Measurements from ENCODE around the gene CDC42SE2. TPM values are rescaled to one million over a fixed set of nuclear protein-coding genes. Genes with fewer than 3 reads are reported as not detected.
A peak's percentile ranks its signal among the peaks of the same experiment; 100 is the strongest.

The CDC42SE2 gene
- total and polyA plus RNA-seq, 2 of the 4 experiments (the other 2 are of a cell fraction) = 12.5 to 19.4 TPM

- BruUV-seq (replicated peaks) = no TSS peak
Measured at GRCh38 chr5:131357739-131358561, 94.1 kb downstream of the CDC42SE2 start.

More at GRCh38 chr5:131357739-131358561, 94.1 kb downstream of the CDC42SE2 start:
- H2BK20ac ChIP-seq (ENCODE audit: low read depth, low read length) = no peak overlapping the region
- no peak overlapping the region for H2BK120ac ChIP-seq (ENCODE audit: low read depth, low read length)
- H2AFZ ChIP-seq (replicated peaks; ENCODE audit: low read length, poor library complexity) = no peak overlapping the region
- in situ Hi-C loops (cut with MboI; ENCODE audit: low sequenced_read_pairs) = no loop called here
- peaks cover 5% of the 10 kb centered on the region; the same call in 1 of the 2 replicates for H3K36me3 ChIP-seq (ENCODE audit: control insufficient read depth, insufficient read depth, low read length)
- no peak overlapping the region for H4K8ac ChIP-seq (ENCODE audit: low read depth in 2 of 2, low read length in 2 of 2)
- CTCF ChIA-PET = no interaction called here
- no peak overlapping the region for H3K4me3 ChIP-seq (ENCODE audit: insufficient read depth, low read depth, low read length)
- H3K9ac ChIP-seq (ENCODE audit: low read depth, low read length) = no peak overlapping the region
- POLR2A ChIA-PET (ENCODE audit: unreplicated experiment) = no interaction called here
- intact Hi-C loops (cut with micrococcal nuclease) = no loop called here
- dilution Hi-C loops (cut with HindIII; ENCODE audit: low sequenced_read_pairs, unreplicated experiment) = no loop called here
- no peaks in the 10 kb centered on the region for H4K20me1 ChIP-seq (ENCODE audit: insufficient read depth, low read length)
- DNase-seq (no peak), ATAC-seq (ENCODE audit: low read depth) (no peak)
- H3K18ac ChIP-seq (ENCODE audit: low read depth, low read length) = no peak overlapping the region
- H2BK5ac ChIP-seq (ENCODE audit: low read depth, low read length, poor library complexity, severe bottlenecking) = no peak overlapping the region
- no peak overlapping the region for H3K4ac ChIP-seq (ENCODE audit: low read depth, low read length)
- peaks cover 11% of the 10 kb centered on the region for H3K9me1 ChIP-seq (ENCODE audit: insufficient read depth, low read length)
- no peak overlapping the region for H4K91ac ChIP-seq (ENCODE audit: insufficient read depth, low read depth, low read length)
- H3K4me2 ChIP-seq (ENCODE audit: low read depth, low read length) = no peak overlapping the region
- no peak overlapping the region for H2BK15ac ChIP-seq (ENCODE audit: low read depth, low read length)
- peak overlapping the region; percentile 49; the same call in 1 of the 2 replicates for H2AK5ac ChIP-seq (ENCODE audit: low read depth, low read length)
- H3K23ac ChIP-seq (ENCODE audit: low read depth, low read length) = no peak overlapping the region
- peaks cover 30 to 53% of the 10 kb centered on the region in 2 experiments for H3K79me1 ChIP-seq (ENCODE audit: low read depth in 1 of 2, low read length in 2 of 2)
- peaks cover 9% of the 10 kb centered on the region for H3K4me1 ChIP-seq (ENCODE audit: control insufficient read depth, insufficient read depth, low read length)
- TF ChIP-seq MAFK (IDR thresholded peaks at IDR 0.05; ENCODE audit: low read depth, low read length) = no peak
- TF ChIP-seq CEBPB (IDR thresholded peaks at IDR 0.05; ENCODE audit: low read depth, low read length) = peak; percentile 55; the same call in 1 of the 2 replicates
- H3K27me3 ChIP-seq (ENCODE audit: control insufficient read depth, insufficient read depth, low read length) = no peaks in the 10 kb centered on the region
- no peak overlapping the region for H3K27ac ChIP-seq (ENCODE audit: insufficient read depth, low read length)
- 67% methylated on average over 1 of the region's 5 CpGs; no CpG with 5 or more reads in 1 of the 2 experiments for WGBS, 2 experiments (ENCODE audit: extremely low coverage in 2 of 2, insufficient read length in 1 of 2)
- 0 out of 2 replicates have a peak overlapping the region, but pooled peaks have one; percentile 36 for H4K5ac ChIP-seq (ENCODE audit: low read depth, low read length)
- H3K14ac ChIP-seq (replicated peaks; ENCODE audit: low read depth, low read length) = no peak overlapping the region
- H2AK9ac ChIP-seq (replicated peaks; ENCODE audit: low read depth, low read length, poor library complexity) = no peak overlapping the region
- H3K56ac ChIP-seq (ENCODE audit: extremely low read depth, insufficient read depth, low read length) = no peak overlapping the region
- no peaks in the 10 kb centered on the region for H3K9me3 ChIP-seq (ENCODE audit: control insufficient read depth, insufficient read depth, low read length)
